HPDE6-E6E7 (cell line): Measurements from ENCODE around the gene CTRB1.
"Not testable (repeated sequence)": the region's sequence is repeated elsewhere in the genome, so short reads cannot be mapped to it uniquely, and the experiment has no call there.

ENCODE experiments used
- DNase-seq: peaks from one replicate; pipeline ENCODE4 v3.0.0; 2011; ENCODE audit warnings: missing footprints; ENCODE audit errors: extremely low spot score

CTRB1 gene

DNA sequence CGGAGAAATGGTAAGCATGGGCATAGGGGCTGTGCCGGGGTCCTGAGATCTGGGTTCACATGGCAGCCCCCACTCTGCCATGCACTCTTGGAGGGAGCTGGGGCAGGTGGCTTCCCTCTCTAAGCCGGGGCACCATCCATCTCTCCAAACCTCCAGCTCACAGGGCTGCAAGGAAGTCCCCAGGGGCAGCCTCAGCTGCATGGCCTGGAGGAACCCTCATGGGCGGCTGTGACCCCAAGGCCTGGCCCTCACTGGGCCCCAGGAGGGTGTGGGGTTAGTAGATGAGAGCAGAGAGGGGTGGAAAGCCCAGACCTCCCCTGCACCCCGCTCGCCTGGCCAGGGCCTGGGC lies 14.4 kb upstream of the CTRB1 start:
- DNase-seq, result no peak

DNA sequence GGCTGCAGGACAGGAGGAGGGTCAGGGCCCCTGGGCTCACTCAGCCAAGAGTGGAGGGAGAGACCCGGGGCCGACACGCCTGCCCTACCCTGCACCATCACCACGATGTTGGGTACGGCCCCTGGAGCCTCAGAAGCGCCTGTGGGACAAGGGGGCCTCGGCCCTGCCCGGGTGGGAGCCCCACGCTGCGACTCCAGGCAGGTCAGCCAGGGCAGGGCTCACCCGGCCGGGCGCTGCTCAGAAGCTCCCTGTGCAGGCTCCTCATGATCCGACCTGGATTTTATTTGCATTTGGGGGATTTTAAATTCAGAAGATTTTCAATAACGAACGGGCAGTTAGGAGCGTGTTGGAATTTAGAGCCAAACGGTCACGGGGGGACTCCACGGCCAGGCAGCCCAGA lies 13.9 kb upstream of the CTRB1 start:
- not testable (repeated sequence) for DNase-seq

DNA sequence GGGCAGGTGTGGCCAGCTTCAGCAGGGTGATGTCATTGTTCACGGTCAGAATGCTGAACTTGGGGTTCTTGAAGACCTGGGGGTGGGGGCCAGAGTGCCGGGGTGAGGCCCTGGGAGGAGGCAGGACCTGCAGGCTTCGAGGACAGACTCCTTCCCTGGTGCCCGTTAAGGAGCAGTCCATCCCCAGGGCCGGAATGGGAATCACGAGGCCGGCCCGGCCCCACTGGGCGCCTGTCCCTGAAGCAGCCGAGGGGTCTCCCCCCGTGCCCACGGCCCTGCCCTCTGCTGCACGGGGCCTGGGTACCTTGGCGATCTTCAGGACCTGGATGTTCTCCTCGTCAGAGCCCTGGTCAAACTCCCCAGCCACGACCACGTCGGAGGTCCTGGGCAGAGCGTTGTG lies 13.3 kb upstream of the CTRB1 start:
- not testable (repeated sequence) for DNase-seq

DNA sequence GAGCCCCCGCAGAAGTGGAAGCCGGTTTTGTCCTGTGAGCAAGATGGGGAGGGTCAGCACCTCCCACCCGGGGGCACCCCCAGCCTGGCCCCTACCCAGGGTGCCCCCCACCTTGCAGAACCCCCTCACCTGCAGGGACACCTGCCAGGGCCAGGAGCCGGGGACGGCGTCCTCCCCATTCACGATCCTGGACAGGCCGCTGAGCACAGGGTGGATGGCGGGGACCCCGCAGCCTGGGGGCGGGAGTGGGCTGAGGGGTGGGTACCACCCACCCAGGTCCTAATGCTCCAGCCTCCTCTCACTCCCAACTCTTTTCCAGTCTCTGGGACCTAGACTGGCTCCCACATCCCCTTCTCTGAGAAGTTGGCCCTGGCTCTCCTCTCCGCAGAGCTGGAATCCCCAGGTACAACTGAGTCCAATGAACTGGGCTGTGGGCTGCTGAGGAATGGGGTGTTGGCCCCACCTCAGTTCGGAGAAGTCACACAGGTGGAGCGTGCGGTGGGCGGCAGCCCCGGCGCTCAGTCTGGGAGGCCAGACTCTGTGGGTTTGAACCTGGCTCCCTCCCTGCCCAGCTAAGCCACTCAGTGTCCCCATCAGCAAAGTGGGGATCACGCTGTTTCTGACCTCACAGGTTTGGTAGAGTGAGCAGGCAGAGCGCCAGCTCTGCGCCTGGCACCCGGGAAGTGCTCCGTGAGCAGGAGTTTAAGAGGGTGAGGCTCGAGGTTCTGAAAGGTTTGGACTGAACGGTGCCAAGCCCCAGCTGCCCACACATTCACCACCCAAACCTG lies 12.6 kb upstream of the CTRB1 start:
- DNase-seq, result not testable (repeated sequence)

DNA sequence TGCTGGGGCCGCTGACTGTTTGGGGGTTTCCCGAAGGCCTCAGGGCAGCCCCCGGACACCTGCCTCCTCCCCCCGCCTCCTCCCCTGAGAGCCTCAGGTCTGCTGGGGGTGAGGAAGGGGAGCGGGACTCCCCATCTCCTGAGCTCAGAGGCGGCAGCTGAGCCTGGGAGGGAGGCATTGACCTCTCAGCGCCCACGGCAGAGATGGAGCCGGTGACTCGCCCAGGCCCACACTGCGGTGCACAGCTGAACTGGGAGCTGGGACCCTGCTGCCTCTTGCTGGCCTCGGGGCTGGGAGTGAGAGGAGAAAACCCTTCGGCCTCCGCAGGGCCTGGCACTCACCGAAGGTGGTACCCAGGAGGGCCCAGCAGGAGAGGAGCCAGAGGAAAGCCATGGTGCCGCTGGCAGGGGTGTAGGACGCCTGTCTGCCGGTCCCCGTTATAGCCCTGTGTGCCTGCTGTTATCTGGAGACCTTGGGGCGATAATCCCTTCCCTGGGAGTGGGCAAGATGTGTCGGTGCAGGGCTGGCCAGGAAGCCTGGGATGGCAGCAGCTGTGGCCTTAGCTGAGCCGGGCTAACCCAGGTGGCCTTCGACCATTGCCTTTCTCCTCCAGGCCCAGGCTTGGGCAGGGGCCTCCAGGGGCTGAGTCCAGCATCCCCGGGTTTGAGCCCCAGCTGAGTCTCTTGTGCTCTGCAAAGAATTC lies 11.9 kb upstream of the CTRB1 start, which contains the start of gene CTRB2:
Gene CTRB2, minus strand, starts transcription at position 413 of the 703 bp plus-strand sequence. Its CDS starts 20 bp downstream, at position 393.
- no peak for DNase-seq

DNA sequence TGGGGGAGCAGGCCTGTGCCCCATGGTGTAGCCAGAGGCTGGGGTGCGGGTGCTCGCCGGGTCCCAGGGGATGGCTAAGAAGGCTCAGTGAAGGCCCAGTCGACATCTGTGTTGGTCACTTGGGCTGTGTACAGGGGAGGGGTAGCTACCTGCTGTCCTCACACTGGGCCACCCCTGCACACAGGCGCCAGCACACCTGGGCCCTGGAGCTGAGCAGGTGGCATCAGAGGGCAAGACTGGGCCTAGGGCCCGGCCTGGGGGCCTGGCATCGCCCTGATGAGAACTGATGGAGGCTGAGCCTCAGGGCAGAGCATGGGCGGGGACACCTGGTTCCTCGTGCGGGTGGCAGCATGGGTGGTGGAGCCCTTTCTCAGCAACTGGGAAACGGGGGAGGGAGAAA lies 11.0 kb upstream of the CTRB1 start:
- DNase-seq, result no peak

DNA sequence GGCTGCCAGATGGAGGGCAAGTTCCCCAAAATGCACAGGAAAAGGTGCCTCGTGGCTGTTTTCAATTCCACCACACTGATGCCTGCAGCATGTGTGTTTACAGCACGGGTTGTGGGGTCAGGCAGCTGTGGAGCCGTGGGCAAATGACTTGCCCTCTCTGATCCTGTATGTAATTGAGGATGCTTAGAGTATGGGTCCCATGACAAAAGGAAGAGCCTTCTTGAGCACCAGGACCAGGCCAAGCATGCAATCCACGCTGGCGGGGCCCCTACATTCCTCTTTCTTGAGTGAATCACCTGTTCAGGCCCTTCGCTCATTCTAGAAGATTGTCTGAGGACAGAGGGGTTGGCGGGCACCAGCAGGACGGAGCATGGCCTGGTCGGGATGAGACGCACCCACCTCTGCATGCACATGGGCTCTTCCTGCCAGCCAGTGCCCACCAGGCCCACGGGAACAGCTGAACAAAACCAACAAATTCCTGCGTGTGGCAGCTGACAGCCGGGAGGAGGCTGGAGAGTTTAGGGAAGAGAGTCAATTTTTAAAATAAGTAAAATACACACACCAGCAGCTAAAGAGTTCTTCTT lies 10.5 kb upstream of the CTRB1 start:
- no peak for DNase-seq

DNA sequence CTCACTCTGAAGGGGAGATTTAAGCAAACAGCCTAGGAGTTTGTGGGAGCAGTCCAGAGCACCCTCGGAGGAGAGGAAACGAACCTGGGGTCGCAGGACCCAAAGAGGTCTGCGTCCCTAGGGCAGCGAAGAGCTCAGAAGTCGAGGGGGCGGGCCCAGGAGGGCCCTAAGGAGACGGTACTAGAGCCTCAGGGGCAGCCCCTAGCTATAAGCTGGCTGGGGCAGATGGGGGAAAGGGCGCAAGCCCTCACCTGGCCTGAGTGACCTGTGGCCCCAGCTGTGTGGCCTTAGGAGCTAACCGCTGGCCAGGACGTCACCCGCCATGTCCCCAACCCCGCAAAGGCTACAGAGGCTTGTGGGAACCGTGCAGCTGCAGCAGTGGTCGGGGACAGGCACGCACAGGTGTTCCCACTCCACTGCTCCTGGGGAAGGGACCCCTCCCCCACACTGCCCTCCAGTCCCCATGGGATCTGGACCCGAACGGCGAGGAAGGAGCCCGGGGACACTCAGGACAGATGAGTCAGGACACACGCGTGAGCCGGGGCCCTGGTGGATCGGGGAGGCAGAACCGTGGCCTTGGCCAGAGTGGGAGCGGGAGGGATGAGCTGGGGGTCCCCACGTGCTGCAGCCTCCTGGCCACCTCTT lies 9.8 kb upstream of the CTRB1 start:
- DNase-seq, result no peak

DNA sequence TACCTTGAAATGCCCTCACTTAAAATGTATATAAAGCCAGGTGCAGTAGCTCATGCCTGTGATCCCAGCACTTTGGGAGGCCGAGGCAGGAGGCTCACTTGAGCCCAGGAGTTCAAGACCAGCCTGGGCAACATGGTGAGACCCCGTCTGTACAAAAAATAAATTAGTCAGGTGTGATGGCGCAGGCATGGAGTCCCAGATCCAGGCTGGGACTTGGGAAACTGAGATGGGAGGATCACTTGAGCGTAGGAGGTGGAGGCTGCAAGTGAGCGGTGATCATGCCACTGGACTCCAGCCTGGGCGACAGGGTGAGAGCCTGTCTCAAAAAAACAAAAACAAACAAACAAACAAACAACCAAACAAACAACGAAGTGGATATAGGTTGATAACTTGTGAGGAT lies 9.3 kb upstream of the CTRB1 start:
- DNase-seq, result not testable (repeated sequence)

DNA sequence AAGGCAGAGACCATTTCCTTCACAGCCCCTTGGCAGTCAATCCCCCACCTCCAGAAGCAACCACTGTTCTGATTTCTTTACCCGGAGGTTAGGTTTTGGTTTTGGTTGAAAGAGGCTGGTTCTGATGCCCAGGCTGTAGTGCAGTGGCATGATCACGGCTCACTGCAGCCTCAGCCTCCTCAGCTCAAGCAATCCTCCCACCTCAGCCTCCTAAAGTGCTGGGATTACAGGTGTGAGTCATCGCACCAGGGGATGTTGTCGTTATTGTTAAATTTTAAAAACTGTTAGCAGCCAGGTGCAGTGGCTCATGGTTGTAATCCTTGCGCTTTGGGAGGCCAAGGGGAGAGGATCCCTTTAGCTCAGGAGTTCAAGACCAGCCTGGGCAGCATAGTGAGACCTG lies 8.8 kb upstream of the CTRB1 start:
- DNase-seq, result no peak

DNA sequence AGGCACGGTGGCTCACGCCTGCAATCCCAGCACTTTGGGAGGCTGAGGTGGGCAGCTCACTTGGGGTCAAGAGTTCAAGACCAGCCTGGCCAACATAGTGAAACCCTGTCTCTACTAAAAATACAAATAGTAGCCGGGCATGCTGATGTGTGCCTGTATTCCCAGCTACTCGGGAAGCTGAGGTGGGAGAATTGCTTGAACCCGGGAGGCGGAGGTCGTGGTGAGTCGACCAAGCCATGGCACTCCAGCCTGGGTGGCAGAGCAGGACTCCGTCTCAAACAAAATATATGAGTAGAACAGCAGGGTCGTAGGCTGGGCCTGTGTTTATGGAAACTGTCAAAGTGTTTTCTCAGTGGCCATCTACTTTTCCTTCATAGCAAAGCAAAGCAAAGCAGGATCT lies 7.5 kb upstream of the CTRB1 start:
- DNase-seq, result not testable (repeated sequence)

DNA sequence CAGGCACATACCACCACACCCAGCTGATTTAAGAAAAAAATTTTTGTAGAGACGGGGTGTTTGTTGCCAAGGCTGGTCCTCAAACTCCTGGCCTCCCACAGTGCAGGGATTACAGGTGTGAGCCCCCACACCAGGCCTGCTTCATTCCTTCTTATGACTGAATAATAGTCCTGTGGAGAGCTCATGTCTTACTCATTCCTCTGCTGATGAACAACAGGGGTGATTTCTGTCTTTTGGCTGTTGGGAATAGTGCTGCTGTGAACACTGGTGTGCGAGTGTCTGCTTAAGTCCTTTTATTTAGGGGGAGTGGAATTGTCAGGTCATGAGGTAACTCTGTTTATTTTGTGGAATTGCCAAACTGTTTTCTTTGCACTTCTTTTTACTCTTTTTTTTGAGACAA lies 2.7 kb upstream of the CTRB1 start:
- no peak for DNase-seq

DNA sequence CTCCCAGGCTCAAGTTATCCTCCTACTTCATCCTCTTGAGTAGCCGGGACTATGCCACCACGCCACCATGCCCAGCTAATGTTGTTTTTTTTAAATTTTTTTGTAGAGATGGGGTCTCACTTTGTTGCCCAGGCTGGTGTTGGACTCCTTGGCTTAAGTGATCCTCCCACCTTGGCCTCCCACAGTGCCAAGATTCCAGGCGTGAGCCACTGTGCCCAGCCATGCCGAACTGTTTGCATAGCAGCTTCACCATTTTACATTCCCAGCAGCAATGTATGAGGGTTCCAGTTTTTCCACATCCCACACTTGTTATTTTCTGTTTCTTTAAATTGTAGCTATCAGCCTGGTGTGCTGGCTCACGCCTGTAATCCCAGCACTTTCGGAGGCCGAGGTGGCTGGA lies 2.2 kb upstream of the CTRB1 start:
- no peak for DNase-seq

DNA sequence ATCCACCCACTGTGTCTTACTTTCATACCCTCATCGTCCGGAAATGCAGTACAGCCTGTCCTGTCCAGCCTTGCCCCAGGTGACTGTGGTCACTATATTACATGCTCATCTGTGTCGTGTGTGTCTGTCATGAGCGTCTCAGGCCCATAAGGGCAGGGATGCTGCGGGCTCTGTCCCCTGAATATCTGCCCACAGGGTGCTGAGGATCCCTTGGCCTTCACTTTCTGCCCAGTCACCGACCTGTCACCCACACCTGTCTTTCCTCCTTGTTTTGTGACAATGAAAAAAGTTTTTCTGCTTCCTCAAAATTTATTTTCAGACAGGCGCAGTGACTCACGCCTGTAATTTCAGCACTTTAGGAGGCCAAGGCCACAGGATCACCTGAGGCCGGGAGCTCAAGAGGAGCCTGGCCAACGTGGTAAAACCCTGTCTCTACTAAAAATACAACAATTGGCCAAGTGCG lies 1.4 kb upstream of the CTRB1 start:
- no peak for DNase-seq

DNA sequence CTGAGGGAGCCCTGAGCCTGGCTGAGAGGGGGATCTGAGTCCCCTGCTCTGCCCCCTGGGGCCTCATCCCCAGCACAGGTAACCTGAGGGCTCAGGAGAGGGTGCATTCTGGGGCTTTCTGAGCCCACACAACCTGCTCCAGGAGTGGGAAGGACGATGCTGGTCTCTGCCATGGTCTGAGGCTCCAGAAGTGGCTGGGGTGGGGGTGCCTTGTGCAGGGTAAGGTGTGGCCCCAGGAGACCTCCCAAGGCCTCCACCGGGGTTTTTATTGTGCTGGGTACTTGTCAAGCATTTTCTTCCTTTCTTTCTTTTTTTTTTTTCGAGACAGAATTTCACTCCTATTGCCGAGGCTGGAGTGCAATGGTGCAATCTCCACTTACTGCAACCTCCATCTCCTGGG lies 300 bp downstream of the CTRB1 start:
- DNase-seq, result no peak

DNA sequence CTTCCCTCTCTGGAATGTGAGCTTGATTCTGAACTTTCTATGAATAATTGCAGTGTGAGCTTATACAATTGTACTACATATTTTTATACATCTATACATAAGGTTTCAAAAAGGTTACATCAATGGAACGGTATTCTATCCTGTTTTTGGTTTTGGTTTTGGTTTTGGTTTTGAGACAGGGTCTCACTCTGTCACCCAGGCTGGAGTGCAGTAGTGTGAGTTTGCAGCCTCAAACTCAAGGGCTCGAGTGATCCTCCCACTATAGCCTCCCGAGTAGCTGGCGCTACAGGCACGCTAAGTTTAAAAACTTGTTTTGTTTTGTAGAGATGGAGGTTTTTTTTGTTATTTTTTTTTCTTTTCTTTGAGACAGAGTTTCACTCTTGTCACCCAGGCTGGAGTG lies 1.1 kb downstream of the CTRB1 start:
- DNase-seq, result no peak

DNA sequence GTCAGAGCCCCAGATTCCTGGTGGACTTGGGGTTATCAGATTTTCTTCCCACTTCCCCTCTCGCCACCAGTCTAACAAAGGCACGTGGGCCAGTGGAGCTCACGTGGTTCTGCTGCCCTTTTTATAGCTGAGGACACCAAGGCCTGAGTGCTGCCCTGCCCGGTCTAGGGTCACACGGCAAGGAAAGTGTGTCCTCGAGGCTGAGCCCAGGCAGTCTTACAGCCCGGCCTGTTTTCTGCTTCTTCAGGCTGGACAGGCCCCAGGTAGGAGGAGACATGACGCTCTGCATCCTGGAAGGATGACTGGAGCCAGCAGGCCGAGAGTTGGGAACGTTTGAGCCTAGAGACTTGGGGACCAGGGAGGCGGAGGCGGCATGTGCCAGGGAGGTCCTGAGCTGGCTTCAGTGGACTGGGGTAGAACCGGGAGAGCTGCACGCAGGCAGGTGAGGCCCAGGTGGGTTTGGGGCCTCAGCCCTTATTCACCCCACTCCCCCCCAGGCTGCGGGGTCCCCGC lies 3.5 kb downstream of the CTRB1 start:
- DNase-seq, result no peak

DNA sequence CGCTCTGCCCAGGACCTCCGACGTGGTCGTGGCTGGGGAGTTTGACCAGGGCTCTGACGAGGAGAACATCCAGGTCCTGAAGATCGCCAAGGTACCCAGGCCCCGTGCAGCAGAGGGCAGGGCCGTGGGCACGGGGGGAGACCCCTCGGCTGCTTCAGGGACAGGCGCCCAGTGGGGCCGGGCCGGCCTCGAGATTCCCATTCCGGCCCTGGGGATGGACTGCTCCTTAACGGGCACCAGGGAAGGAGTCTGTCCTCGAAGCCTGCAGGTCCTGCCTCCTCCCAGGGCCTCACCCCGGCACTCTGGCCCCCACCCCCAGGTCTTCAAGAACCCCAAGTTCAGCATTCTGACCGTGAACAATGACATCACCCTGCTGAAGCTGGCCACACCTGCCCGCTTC lies 4.3 kb downstream of the CTRB1 start:
- DNase-seq, result not testable (repeated sequence)

DNA sequence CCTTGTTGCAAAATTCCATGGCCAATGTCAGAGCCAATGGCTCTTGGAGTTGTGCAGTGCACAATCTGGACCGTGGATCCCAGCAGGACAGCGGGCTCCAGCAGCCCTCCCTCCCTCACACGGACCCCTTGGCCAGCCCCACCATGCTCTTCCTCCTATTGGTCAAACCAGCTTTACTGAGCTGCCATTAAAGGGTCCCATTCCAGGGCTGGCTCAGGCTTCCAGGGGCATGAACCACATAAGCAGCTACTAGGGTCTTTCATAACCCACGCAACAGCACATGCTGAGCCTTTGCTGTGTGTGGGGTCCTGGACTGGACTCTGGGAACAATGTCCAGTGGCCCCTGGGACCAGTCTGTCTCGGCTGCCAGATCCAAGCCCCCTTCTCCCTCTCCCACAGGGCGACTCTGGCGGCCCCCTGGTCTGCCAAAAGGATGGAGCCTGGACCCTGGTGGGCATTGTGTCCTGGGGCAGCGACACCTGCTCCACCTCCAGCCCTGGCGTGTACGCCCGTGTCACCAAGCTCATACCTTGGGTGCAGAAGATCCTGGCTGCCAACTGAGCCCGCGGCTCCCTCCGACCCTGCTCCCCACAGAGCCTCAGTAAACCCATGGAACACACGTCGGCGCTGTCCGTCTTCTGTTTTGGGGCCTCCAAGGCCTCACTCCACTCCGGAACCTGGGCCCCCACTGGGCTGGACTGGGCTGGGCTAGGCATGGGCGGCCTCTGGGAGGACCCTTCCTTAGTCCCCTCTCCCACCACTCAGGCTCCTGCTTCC lies 5.7 kb downstream of the CTRB1 start:
- DNase-seq, result no peak

DNA sequence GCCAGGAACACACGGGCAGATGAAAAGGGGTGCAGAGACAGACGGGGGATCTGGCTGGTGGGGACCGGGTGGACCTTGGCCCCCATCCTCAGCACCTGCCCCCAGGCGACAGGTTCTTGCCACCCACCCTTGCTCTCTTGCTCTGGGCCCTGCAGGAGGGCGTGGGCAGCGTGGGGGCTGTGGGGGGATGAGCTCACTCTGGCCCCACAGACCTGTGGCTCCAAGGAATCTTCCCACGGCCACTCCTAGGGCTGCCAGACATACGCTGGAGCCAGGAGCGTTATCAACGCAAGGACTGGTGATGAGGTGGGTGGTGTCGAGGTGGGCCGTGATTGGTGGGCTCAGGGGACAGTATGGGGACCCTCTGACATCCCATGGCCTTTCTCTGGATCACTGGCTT lies 6.3 kb downstream of the CTRB1 start:
- DNase-seq, result no peak
